Tibial artery (tissue), 4 donors: ENCODE measurements around the gene IFT81.

ENCODE experiments used
- DNase-seq, 2 donors: peaks; one replicate each; pipeline ENCODE4 v3.0.0-alpha.2; 2019
- H3K27ac ChIP-seq, 2 donors: fragments of 200-600 bp; sonication (generic) in 1 of 2; 1 replicate in 1 of 2; 2 replicates in 1 of 2; pipeline ENCODE4 v1.5.1; 2018 to 2019; ENCODE audit warnings: mild to moderate bottlenecking in 1 of 2
- H3K27me3 ChIP-seq, 2 donors: fragments of 200-600 bp; sonication (generic) in 1 of 2; one replicate each; pipeline versions ENCODE4 v1.5.1 to v1.6.0; 2016 to 2019
- H3K36me3 ChIP-seq, 3 donors: fragments of 200-600 bp; sonication (generic) in 2 of 3; one replicate each; pipeline ENCODE4 v1.5.1; 2016 to 2019; ENCODE audit warnings: mild to moderate bottlenecking in 2 of 3
- H3K4me1 ChIP-seq, 4 donors: fragments of 200-600 bp; sonication (generic) in 2 of 4; 1 replicate in 3 of 4; 2 replicates in 1 of 4; pipeline ENCODE4 v1.5.1; 2016 to 2019
- H3K4me3 ChIP-seq, 2 donors: fragments of 200-600 bp; sonication (generic) in 1 of 2; 1 replicate in 1 of 2; 2 replicates in 1 of 2; pipeline ENCODE4 v1.5.1; 2018 to 2019; ENCODE audit warnings: mild to moderate bottlenecking in 2 of 2
- H3K9me3 ChIP-seq, 3 donors: fragments of 200-600 bp; sonication (generic) in 1 of 3; one replicate each; pipeline ENCODE4 v1.5.1; 2016 to 2019
- CTCF ChIP-seq, 2 experiments: fragments of 200-600 bp in 1 of 2; fragments of 450-650 bp in 1 of 2; IDR thresholded peaks; one replicate each; pipeline ENCODE4 v1.5.1; 2017 to 2019; ENCODE audit warnings: antibody characterized with exemption in 2 of 2, mild to moderate bottlenecking in 1 of 2, moderate library complexity in 1 of 2
- intact Hi-C: fragments of 100-400 bp; cut with DNase I; formaldehyde crosslinking; loops from one replicate; pipeline ENCODE4 v1.15.0; 2023; ENCODE audit warnings: low total_unique reads

The IFT81 gene

GRCh38 chr12:110175201-110175600, 51.0 kb downstream of the IFT81 start:
- no peak overlapping the region for H3K27ac ChIP-seq
- no peak for TF ChIP-seq CTCF (IDR thresholded peaks at IDR 0.05)
- no peak overlapping the region for H3K4me3 ChIP-seq
- H3K9me3 ChIP-seq: no peaks in the 10 kb centered on the region
- H3K36me3 ChIP-seq: peaks cover 0 to 11% (median 0%) of the 10 kb centered on the region in 3 donors
- H3K4me1 ChIP-seq: peaks cover 0 to 27% (median 0%) of the 10 kb centered on the region in 4 donors
- DNase-seq: no peak
- no peaks in the 10 kb centered on the region for H3K27me3 ChIP-seq
- intact Hi-C loops: no loop called here

- H3K4me3 ChIP-seq: no peak overlapping the region
- intact Hi-C loops: no loop called here
- H3K36me3 ChIP-seq: peaks cover 0 to 10% (median 0%) of the 10 kb centered on the region in 3 donors
- no peaks in the 10 kb centered on the region for H3K9me3 ChIP-seq
- no peaks in the 10 kb centered on the region for H3K27me3 ChIP-seq
- no peak for DNase-seq
- peaks cover 0 to 36% (median 12%) of the 10 kb centered on the region in 4 donors for H3K4me1 ChIP-seq
- no peak for TF ChIP-seq CTCF (IDR thresholded peaks at IDR 0.05)
- H3K27ac ChIP-seq: peak overlapping the region in 1 of 2 donors; percentile 34
These were observed 52.6 kb downstream of the IFT81 start for GRCh38 chr12:110176745-110177144.

- Histone ChIP-seq H3K4me1 (peaks cover 0 to 59% (median 16%) of the 10 kb centered on the region in 4 donors), H3K4me3 (no peak overlapping the region), H3K27ac (peak overlapping the region in 1 of 2 donors; percentile 52), H3K9me3 (no peaks in the 10 kb centered on the region), H3K36me3 (peaks cover 0 to 8% (median 0%) of the 10 kb centered on the region in 3 donors), H3K27me3 (no peaks in the 10 kb centered on the region)
- no peak for DNase-seq
- no peak for TF ChIP-seq CTCF (IDR thresholded peaks at IDR 0.05)
- intact Hi-C loops: no loop called here
These were observed 55.1 kb downstream of the IFT81 start for GRCh38 chr12:110179291-110179690.

- Histone ChIP-seq H3K27me3 (no peaks in the 10 kb centered on the region), H3K27ac (peak overlapping the region; percentile 52 to 57), H3K9me3 (no peaks in the 10 kb centered on the region), H3K4me1 (peaks cover 0 to 62% (median 16%) of the 10 kb centered on the region in 4 donors), H3K4me3 (no peak overlapping the region), H3K36me3 (peaks cover 0 to 21% (median 0%) of the 10 kb centered on the region in 3 donors)
- peak; percentile 10 to 18 for TF ChIP-seq CTCF (IDR thresholded peaks at IDR 0.05)
- intact Hi-C loops: no loop called here
- DNase-seq: no peak
These were observed 56.4 kb downstream of the IFT81 start for GRCh38 chr12:110180591-110181005.

GRCh38 chr12:110182281-110182680, 58.1 kb downstream of the IFT81 start:
- DNase-seq: no peak
- H3K9me3 ChIP-seq: no peaks in the 10 kb centered on the region
- intact Hi-C loops: no loop called here
- no peak for TF ChIP-seq CTCF (IDR thresholded peaks at IDR 0.05)
- peaks cover 5 to 28% (median 7%) of the 10 kb centered on the region in 3 donors for H3K36me3 ChIP-seq
- peaks cover 0 to 55% (median 16%) of the 10 kb centered on the region in 4 donors for H3K4me1 ChIP-seq
- H3K4me3 ChIP-seq: no peak overlapping the region
- no peaks in the 10 kb centered on the region for H3K27me3 ChIP-seq
- H3K27ac ChIP-seq: peak overlapping the region; percentile 52 to 57

- intact Hi-C loops: no loop called here
- H3K36me3 ChIP-seq: peaks cover 5 to 28% (median 7%) of the 10 kb centered on the region in 3 donors
- peaks cover 0 to 54% (median 16%) of the 10 kb centered on the region in 4 donors for H3K4me1 ChIP-seq
- H3K27me3 ChIP-seq: no peaks in the 10 kb centered on the region
- no peaks in the 10 kb centered on the region for H3K9me3 ChIP-seq
- DNase-seq: no peak
- peak overlapping the region in 1 of 2 donors; percentile 43 for H3K27ac ChIP-seq
- H3K4me3 ChIP-seq: no peak overlapping the region
- TF ChIP-seq CTCF (IDR thresholded peaks at IDR 0.05): no peak
These were observed 59.2 kb downstream of the IFT81 start for GRCh38 chr12:110183386-110183785.
